ENCODE measurements around the gene ADTRP. TPM values are rescaled to one million over a fixed set of nuclear protein-coding genes. Genes with fewer than 3 reads are reported as not detected.

ADTRP gene
- total and polyA plus RNA-seq, 10 donors, result 1.00 to 7.4 (median 2.0) TPM

DNA sequence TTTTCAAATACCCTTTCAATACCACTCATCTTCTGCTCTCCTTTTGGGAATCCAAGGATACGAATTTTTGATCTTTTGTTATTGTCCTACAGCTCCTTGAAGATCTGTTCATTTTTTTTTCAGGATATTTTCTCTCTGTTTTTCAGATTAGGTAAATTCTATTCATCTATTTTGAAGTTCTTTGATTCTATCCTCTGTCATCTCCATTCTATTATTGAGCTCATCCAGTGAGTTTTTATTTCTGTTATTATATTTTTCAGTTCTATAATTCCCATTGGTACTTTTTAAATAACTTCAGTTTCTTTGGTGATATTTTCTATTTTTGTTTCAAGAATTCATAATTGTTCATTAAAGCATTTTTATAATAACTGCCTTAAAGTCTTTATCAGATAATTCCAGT is 14.7 kb upstream of the ADTRP start:
- Histone ChIP-seq H3K9me3 (peaks cover 0 to 25% (median 15%) of the 10 kb centered on the region in 8 donors), H3K36me3 (no peaks in the 10 kb centered on the region), H3K4me1 (peaks cover 0 to 4% (median 0%) of the 10 kb centered on the region in 6 donors), H3K27me3 (replicated peaks in 1 of 7) (no peaks in the 10 kb centered on the region), H3K27ac (no peak overlapping the region), H3K4me3 (no peak overlapping the region)
- TF ChIP-seq POLR2AphosphoS5 (IDR thresholded peaks at IDR 0.05), result no peak
- no peak for TF ChIP-seq POLR2A (IDR thresholded peaks at IDR 0.05)
- TF ChIP-seq, protein P1, sequence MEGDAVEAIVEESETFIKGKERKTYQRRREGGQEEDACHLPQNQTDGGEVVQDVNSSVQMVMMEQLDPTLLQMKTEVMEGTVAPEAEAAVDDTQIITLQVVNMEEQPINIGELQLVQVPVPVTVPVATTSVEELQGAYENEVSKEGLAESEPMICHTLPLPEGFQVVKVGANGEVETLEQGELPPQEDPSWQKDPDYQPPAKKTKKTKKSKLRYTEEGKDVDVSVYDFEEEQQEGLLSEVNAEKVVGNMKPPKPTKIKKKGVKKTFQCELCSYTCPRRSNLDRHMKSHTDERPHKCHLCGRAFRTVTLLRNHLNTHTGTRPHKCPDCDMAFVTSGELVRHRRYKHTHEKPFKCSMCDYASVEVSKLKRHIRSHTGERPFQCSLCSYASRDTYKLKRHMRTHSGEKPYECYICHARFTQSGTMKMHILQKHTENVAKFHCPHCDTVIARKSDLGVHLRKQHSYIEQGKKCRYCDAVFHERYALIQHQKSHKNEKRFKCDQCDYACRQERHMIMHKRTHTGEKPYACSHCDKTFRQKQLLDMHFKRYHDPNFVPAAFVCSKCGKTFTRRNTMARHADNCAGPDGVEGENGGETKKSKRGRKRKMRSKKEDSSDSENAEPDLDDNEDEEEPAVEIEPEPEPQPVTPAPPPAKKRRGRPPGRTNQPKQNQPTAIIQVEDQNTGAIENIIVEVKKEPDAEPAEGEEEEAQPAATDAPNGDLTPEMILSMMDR (IDR thresholded peaks at IDR 0.05 in 8 of 11, conservative IDR thresholded peaks at IDR 0.05 in 3 of 11), result no peak
- 65 to 77% (median 76%) methylated on average over 1 of the region's 1 CpG for WGBS, 5 donors
- intact Hi-C loops (cut with DNase I; ENCODE audit: low total_unique reads), result no loop called here
- DNase-seq, result no peak

DNA sequence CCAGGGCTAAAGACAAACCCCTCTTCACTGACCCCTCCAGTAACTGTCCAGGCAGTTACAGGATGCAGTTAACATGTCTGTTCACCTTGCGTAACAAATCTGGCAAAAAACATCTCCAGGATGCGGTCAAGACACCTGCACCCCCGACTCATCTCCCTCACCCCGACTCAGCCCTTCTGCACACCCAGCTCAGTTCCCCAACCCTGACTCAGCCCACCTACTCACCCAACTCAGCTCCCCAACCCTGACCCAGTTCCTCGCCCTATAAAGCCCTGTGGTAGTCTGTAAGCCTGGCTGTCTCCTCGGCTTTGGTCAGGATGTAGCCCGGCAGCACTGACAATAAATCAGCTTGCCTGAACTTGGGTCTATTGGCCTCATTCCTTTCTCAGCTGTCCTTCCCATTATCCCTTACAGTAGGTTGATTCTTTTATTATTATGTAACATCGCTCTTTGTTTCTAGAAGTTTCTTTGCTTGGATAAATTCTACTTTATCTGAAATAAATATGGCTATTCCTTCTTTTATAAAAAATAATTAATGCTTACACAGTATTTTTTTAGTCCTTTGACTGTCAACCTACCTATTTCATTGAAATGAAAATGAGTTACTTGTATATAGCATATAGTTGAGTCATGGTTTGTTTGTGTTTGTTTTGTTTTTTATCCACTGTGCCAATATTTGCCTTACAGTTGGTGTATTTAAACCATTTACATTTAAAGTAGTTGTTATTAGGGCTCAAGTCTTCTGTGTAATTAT is 12.9 kb upstream of the ADTRP start:
- no peak overlapping the region for H3K4me3 ChIP-seq
- no peak for DNase-seq
- TF ChIP-seq POLR2A (IDR thresholded peaks at IDR 0.05), result no peak
- TF ChIP-seq, protein P1 (IDR thresholded peaks at IDR 0.05 in 8 of 11, conservative IDR thresholded peaks at IDR 0.05 in 3 of 11), result no peak
- no peak for TF ChIP-seq POLR2AphosphoS5 (IDR thresholded peaks at IDR 0.05)
- H3K9me3 ChIP-seq, result peaks cover 0 to 25% (median 15%) of the 10 kb centered on the region in 8 donors
- peaks cover 0 to 4% (median 0%) of the 10 kb centered on the region in 6 donors for H3K4me1 ChIP-seq
- intact Hi-C loops (cut with DNase I; ENCODE audit: low total_unique reads), result no loop called here
- WGBS, 5 donors, result 74 to 87% (median 83%) methylated on average over 8 of the region's 8 CpGs
- H3K27ac ChIP-seq, result no peak overlapping the region
- H3K27me3 ChIP-seq (replicated peaks in 1 of 7), result no peaks in the 10 kb centered on the region
- H3K36me3 ChIP-seq, result no peaks in the 10 kb centered on the region

DNA sequence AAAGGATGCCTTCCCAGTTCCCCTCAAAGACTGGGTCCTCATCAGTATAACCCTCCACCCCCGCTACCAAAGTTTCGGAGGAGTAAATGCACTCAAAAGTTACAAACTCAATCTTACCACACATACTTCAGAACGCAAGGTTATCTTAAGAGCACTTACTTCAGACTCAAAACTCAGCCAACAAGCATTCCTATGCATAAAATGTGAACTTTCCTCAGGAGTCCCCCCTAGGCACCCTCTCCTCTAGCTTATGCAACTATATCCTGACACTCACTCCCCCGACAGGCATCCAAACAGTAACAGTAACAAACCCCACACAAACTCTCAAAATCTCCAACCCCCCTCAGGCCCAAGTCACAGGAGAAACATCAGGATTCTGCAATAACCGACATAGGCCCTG is 11.1 kb upstream of the ADTRP start:
- no peaks in the 10 kb centered on the region for H3K4me1 ChIP-seq
- H3K4me3 ChIP-seq, result no peak overlapping the region
- WGBS, 5 donors, result 90 to 94% (median 92%) methylated on average over 5 of the region's 5 CpGs
- no peaks in the 10 kb centered on the region for H3K36me3 ChIP-seq
- no peak for TF ChIP-seq POLR2AphosphoS5 (IDR thresholded peaks at IDR 0.05)
- TF ChIP-seq, protein P1 (IDR thresholded peaks at IDR 0.05 in 8 of 11, conservative IDR thresholded peaks at IDR 0.05 in 3 of 11), result no peak
- H3K9me3 ChIP-seq, result peaks cover 0 to 25% (median 15%) of the 10 kb centered on the region in 8 donors
- DNase-seq, result no peak
- H3K27ac ChIP-seq, result no peak overlapping the region
- intact Hi-C loops (cut with DNase I; ENCODE audit: low total_unique reads), result no loop called here
- no peaks in the 10 kb centered on the region for H3K27me3 ChIP-seq (replicated peaks in 1 of 7)

DNA sequence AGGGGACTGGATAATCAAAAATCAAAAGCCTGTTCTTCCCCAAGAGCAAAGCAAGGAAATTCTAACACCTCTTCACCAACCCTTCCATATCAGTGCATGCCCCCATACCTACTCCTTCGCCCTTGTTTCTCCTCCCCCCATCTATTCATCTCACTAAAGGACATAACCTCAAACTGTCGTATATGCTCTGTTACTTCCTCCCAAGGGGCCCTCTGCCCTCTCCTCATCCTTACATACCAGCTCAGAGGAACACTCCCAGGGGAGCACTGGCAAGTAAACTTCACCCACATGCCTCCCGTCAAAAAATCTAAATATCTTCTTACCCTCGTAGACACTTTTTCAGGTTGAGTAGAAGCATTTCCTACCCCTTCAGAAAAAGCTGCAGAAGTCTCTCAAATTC is 9.4 kb upstream of the ADTRP start:
- H3K4me3 ChIP-seq, result no peak overlapping the region
- no peaks in the 10 kb centered on the region for H3K27me3 ChIP-seq (replicated peaks in 1 of 7)
- intact Hi-C loops (cut with DNase I; ENCODE audit: low total_unique reads), result no loop called here
- no peaks in the 10 kb centered on the region for H3K4me1 ChIP-seq
- 53 to 63% (median 58%) methylated on average over 4 of the region's 4 CpGs for WGBS, 5 donors
- no peak overlapping the region for H3K27ac ChIP-seq
- TF ChIP-seq POLR2AphosphoS5 (IDR thresholded peaks at IDR 0.05) (no peak), POLR2A (IDR thresholded peaks at IDR 0.05) (no peak)
- TF ChIP-seq, protein P1 (IDR thresholded peaks at IDR 0.05 in 8 of 11, conservative IDR thresholded peaks at IDR 0.05 in 3 of 11), result no peak
- H3K36me3 ChIP-seq, result no peaks in the 10 kb centered on the region
- no peak for DNase-seq
- peaks cover 0 to 11% (median 5%) of the 10 kb centered on the region in 8 donors for H3K9me3 ChIP-seq
